HG02623 (cell line): ENCODE measurements around the gene MTG2.

ENCODE experiments used
- ATAC-seq: cut with Tn5 transposase; IDR thresholded peaks from one replicate; pipeline ENCODE4 v1.9.1; 2021; ENCODE audit warnings: moderate library complexity; ENCODE audit not compliant: unreplicated experiment

The MTG2 gene

DNA sequence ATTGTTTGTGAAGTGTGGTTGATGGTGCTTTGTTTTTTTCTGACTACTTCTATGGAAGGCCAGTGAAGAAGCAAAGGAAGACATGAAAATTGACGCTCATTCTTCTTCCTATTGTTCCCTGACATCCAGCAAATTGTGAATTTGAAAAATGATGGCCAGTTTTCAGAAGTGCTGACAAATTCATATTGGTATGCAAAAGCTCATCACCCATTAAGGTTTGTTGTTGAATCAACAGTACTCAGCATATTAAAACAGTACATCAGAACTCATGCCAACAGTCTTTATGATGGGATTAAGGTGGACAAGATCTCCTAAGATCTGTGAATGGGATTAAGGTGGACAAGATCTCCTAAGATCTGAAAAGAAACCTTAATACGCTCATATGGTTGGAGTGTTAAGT, 1.0 kb upstream of the MTG2 start:
- no peak for ATAC-seq

DNA sequence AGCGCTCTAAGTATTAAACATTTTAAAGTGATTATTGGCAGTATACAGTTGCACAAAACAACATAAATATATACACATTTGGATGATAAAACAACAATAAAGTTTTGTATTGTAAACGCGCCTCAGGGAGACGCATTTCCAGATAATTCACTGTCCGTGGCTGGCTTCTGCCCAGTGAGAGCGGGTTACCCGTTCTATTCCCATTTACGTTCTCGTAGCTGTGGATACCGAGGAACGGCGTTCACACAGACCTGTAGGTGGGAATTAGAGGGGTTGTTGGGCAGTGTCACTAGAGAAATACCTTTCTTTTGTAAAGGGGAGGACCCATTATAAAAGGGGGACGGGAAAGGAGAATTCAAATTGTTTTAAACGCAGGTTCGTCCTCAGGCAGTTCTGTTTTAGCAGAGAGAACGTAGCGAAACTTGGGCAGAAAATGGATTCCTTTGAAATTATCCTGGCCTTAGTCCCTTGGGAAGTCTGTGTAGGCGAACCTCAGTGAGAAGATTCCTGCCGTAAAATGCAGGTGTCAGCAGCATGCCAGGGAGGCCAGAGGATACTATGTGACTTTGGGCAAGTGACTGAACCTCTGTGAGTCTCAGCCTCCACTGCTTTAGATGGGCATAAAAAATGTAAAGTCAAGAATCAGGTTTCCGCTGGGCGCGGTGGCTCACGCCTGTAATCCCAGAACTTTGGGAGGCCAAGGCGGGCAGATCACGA, 756 bp downstream of the MTG2 start:
- no peak for ATAC-seq

GRCh38 chr20:62186096-62186426, 3.2 kb downstream of the MTG2 start:
- no peak for ATAC-seq

DNA sequence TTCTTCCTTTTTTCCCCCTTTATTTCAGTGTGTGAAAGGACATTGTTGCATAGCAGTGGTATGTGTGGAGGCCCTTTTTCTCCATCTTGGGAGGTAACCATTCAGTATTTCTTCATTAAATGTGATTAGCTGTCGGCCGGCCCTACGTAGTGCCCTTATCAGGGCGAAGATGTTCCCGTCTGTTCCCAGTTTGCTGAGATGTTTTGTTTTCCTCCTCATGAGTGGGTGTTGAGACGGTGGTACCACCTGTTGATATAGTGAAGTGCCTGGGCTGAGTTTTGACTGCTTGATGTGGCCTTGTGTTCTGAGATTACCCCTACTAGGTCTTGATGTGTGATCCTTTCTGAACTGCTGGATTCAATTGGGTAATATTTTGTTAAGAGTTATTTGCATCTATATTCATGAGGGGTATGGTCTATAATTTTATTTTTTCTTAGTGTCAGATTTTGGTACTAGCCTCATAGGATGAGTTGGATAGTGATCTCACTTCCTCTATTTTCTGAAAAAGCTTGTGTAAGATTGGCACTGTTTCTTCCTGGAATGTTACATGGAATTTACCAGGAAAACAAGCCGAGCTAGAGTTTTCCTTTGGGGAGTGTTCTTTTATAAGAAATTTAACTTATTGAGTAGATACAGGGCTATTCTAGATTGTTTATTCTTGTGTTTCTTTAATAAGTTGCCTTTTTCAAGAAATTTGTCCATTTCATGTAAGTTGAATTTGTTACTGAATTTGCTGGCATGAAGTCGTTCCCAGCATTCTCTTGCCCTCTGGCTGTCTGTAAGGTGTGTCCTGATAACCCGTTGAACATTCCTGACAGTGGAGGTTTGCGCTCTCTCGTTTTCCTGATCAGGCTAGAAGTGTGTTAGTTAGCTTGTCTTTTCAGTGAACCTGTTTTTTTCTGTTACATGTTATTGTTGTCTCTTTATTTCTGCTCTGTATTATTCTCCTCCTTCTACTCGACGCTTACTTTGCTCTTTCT, 4.3 kb downstream of the MTG2 start:
- no peak for ATAC-seq

DNA sequence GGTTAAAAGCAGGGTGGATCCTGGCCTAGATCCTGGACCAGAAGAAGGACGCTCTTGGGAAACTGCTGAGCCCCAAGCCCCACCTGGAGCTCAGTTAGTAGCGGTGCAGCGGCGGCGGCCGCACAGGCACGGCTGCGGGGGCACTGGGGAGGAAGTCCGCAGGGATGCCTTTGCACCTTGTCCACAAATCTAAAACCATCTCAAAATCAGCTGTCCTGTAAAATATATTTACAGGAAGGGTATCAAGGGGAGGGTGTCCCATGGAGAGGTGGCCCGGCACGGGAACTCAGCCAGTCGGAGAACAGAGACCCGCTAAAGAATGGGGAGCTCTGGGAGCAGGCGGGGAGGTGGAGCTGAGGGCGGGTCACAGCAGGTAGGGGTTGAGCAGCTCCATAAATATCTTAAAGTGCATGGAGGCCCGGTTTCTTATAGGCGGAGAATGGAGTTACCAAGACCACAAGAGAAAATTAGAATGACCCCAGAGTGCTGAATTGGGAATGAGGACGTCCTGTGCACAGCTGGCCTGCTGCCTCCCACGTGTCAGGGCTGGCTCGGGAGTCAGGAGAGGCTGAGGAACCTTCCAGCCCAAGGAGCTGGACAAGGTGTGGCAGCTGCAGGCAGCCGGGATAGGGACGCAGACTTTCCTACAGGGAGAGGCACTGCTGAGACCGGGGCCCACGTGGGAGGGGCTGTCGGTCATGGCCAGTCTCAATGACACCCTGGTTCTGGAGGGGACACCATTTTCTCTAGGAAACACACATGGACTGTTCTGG, 8.0 kb downstream of the MTG2 start:
- ATAC-seq: no peak

- ATAC-seq: no peak
Observed at GRCh38 chr20:62191781-62192559, 9.1 kb downstream of the MTG2 start.

DNA sequence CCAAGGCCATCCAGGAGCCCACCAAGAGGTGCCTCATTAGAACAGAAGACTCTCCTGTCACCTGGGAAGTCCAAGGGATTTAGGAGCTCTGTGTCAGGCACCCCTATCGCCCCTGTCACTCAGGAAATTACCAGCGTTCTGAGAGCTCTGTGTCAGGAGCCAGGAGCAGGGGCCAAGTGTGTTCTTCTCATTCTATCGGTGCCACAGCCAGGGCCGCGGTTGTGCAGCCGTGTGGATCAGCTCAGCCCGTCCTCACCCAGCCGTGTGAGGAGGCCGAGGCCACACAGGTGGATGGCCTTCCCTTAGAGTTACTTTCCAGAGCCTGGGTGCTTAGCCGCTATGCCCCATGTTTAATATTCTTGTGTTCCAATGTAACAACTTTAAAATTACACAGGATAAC, 9.8 kb downstream of the MTG2 start:
- no peak for ATAC-seq

DNA sequence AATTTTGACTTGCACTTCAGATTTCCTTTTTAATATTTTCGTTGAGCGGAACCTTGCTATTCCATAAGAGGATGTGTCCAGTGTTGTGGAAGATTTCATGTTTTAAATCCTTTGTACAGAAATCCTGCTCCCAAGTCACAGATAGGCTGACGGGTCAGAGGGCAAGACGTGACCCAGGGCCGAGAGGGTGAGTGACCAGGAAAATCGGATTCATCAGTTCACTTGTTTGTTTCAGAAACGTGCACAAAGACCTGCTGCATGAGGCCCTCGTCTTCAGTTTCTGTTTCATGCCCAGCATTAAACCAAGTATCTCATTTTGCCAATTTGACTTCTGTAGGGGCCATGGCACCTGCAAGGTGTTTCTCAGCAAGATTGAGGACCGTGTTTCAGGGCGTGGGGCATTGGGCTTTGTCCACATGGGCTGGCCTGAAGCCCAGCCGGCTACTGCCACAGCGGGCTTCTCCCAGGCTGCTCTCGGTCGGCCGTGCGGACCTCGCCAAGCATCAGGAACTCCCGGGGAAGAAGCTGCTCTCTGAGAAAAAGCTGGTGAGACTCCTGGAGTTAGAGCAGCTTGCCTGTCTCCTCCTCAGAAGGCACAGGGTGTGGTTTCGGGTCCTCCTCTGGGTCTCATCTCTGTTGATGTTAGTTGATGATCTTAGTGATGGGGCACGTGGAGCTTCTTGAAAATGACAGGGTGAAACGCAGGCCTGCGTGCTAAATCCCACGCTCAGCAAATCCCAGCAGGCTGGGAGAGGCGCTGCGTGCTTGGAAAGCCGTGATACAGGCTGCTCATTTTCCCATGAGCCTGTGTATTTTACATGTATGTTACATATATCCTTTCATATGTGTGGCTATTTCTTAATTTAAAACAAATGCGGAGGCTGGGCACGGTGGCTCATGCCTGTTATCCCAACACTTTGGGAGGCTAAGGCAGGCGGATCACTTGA, 10.5 kb downstream of the MTG2 start:
- ATAC-seq: no peak

DNA sequence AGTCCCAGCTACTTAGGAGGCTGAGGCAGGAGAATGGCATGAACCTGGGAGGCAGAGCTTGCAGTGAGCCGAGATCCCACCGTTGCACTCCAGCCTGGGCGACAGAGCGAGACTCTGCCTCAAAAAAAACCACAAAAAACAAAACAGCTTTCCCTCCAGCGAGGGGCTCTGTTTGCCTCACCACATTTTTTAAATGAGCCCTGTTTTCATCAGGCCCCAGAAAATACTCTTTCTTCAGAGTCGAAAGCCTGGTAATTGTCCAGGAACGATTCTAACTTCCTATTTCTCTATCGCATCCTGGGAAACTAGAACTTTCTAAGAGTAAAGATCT, 12.2 kb downstream of the MTG2 start:
- no peak for ATAC-seq

DNA sequence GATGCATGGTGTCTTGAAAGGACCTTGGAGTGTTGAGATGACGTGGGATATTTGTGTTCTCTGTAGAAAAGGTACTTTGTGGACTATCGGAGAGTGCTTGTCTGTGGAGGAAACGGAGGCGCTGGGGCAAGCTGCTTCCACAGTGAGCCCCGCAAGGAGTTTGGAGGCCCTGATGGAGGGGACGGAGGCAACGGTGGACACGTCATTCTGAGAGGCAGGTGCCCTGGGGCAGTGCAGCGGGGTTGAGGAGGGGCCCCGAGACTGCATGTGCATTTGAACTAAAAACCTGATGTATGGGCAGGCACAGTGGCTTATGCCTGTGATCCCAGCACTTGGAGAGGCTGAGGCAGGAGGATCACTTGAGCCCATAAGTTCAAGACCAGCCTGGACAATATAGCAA, 12.9 kb downstream of the MTG2 start:
- ATAC-seq: no peak

GRCh38 chr20:62196286-62196685, 13.5 kb downstream of the MTG2 start:
- no peak for ATAC-seq

DNA sequence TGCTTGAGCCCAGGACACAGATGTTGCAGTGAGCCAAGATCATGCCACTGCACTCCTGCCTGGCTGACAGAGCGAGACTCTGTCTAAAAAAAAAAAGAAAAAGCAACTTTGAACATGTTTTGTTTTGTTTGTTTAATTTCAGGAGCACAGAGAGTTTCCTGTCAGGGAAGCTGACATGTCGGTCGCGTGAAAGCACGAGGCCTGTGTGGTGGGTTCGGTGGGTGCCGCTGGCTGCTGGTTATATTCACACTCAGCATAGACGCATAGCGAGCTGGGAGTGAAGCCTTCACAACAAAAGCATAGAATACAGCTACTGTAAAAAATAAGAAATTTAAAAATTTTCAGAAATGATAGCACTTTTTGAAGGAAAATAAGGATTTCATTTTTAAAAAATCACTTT, 14.5 kb downstream of the MTG2 start:
- ATAC-seq: no peak

DNA sequence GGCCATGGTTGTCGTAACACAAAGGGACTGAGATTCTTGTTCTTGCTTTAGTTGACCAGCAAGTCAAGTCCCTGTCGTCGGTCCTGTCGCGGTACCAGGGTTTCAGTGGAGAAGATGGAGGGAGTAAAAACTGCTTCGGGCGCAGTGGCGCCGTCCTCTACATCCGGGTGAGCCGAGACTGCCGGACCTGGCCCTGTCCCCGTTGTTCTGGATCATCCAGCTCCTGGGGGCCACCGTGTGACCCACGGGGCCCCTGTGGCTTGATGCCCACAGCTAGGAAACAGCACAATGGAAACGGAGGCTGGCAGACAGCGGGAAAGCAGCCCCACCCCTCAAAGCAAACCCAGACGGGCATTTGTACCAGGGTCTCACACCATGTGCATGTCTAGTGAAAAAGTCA, 15.0 kb downstream of the MTG2 start:
- no peak for ATAC-seq

- ATAC-seq: no peak
Observed at GRCh38 chr20:62198496-62198895, 15.7 kb downstream of the MTG2 start.

DNA sequence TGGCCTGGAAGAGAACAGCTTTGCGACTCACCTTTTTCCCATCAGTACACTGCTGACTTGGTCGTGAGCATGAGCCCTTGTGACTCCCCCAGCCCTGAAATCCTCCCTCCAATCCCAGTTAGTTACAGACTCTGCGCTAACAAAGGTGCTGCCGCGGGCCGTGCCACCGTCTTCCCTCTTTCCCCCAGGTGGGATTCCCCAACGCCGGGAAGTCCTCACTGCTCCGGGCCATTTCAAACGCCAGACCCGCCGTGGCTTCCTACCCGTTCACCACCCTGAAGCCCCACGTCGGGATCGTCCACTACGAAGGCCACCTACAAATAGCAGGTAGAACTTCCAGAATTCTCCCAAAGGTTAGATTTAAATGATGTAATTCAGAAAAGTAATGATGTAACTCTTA, 16.1 kb downstream of the MTG2 start:
- no peak for ATAC-seq

DNA sequence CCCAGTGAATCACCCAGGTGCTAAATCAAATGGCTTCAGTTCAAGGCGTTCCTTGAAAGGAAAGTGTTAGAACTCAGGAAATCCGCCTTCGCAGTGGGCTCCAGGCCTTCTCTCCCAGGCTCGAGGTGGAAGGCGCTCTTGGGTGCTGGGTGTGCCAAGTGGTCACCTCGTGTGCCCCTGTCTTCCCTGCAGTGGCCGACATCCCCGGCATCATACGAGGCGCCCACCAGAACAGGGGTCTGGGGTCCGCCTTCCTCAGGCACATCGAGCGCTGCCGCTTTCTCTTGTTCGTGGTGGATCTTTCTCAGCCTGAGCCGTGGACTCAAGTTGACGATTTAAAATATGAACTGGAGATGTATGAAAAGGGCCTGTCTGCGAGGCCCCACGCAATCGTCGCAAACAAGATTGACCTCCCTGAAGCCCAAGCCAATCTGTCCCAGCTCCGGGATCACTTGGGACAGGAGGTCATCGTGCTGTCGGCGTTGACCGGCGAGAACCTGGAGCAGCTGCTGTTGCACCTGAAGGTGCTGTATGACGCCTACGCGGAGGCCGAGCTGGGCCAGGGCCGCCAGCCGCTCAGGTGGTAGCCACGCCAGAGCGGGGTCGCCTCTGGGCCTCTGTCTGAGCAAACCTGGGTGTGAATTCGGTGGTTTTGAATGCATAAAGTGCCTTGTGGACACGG, 17.8 kb downstream of the MTG2 start:
- no peak for ATAC-seq

GRCh38 chr20:62201173-62202082, 18.6 kb downstream of the MTG2 start:
- ATAC-seq: no peak

GRCh38 chr20:62202083-62202395, 19.2 kb downstream of the MTG2 start:
- ATAC-seq: no peak
